Heart left ventricle (tissue), 16 donors: ENCODE data around the gene PLEKHA7. TPM values are rescaled to one million over a fixed set of nuclear protein-coding genes. Genes with fewer than 3 reads are reported as not detected.
A peak's percentile ranks its signal among the peaks of the same experiment; 100 is the strongest.

Experiments
- ATAC-seq, 4 donors: fragments of 200-7000 bp; cut with Tn5 transposase; one replicate each; pipeline ENCODE4 v1.9.1; 2020 to 2022; ENCODE audit warnings: moderate library complexity in 4 of 4, mild to moderate bottlenecking in 3 of 4, moderate number of reproducible peaks in 1 of 4
- DNase-seq, 5 donors: peaks; one replicate each; pipeline ENCODE4 v3.0.0-alpha.2; 2020
- H3K27ac ChIP-seq, 12 donors: fragments of 200-600 bp; sonication (generic) in 4 of 12; one replicate each; pipeline versions ENCODE4 v1.5.0 to v1.8.0; 2016 to 2022; ENCODE audit warnings: mild to moderate bottlenecking in 2 of 12
- H3K27me3 ChIP-seq, 9 donors: fragments of 200-600 bp; sonication (generic) in 2 of 9; one replicate each; pipeline versions ENCODE4 v1.5.1 to v1.8.0; 2016 to 2022; ENCODE audit warnings: mild to moderate bottlenecking in 3 of 9
- H3K36me3 ChIP-seq, 9 donors: fragments of 200-600 bp; sonication (generic) in 2 of 9; one replicate each; pipeline versions ENCODE4 v1.5.0 to v1.8.0; 2018 to 2022; ENCODE audit warnings: mild to moderate bottlenecking in 2 of 9
- H3K4me1 ChIP-seq, 12 donors: fragments of 200-600 bp; sonication (generic) in 4 of 12; one replicate each; pipeline versions ENCODE4 v1.5.0 to v1.8.0; 2016 to 2022; ENCODE audit warnings: mild to moderate bottlenecking in 3 of 12
- H3K4me3 ChIP-seq, 12 donors: fragments of 200-600 bp; sonication (generic) in 4 of 12; one replicate each; pipeline versions ENCODE4 v1.5.0 to v1.8.0; 2017 to 2022; ENCODE audit warnings: mild to moderate bottlenecking in 9 of 12, moderate library complexity in 4 of 12
- H3K9me3 ChIP-seq, 12 donors: fragments of 200-600 bp; sonication (generic) in 4 of 12; one replicate each; pipeline versions ENCODE4 v1.5.0 to v1.8.0; 2016 to 2022; ENCODE audit warnings: mild to moderate bottlenecking in 1 of 12
- CTCF ChIP-seq, 12 donors: fragments of 200-600 bp; sonication (generic) in 4 of 12; IDR thresholded peaks; one replicate each; pipeline versions ENCODE4 v1.5.0 to v1.8.0; 2018 to 2022; ENCODE audit warnings: antibody characterized with exemption in 12 of 12, mild to moderate bottlenecking in 5 of 12
- POLR2A ChIP-seq, 2 donors: fragments of 450-650 bp; IDR thresholded peaks; one replicate each; pipeline ENCODE4 v1.6.1; 2017; ENCODE audit warnings: antibody characterized with exemption in 2 of 2, mild to moderate bottlenecking in 2 of 2, moderate library complexity in 2 of 2
- WGBS, 4 donors: extraction: QIAGEN DNeasy Blood & Tissue Kit in 2 of 4; methylation state at CpG; one replicate each; pipeline versions ENCODE4 v1.1.5 to v1.1.7; 2013 to 2018; 5-methylcytosine and 5-hydroxymethylcytosine counted together
- intact Hi-C, 10 donors: fragments of 100-400 bp; cut with DNase I; formaldehyde crosslinking; loops; one replicate each; pipeline versions ENCODE4 v1.11.1 to v1.14.2; 2022
- polyA plus RNA-seq, 2 donors: library from polyadenylated mRNA; stranded (reverse); fragments of 200-250 nt; gene quantifications; one replicate each; pipeline ENCODE4 v1.2.3, GENCODE V29; 2013
- total RNA-seq, 9 donors: library from RNA; depleted of rRNA in 2 of 9; stranded (reverse); fragments of >200 nt in 2 of 9; fragmentation: NEBNext Ultra II Directional in 3 of 9; extraction: Animal tissue kit (Norgen Biotek cat#: 25700) in 3 of 9; gene quantifications; one replicate each; pipeline versions ENCODE4 v1.1.0 to v1.2.4, GENCODE V29; 2016 to 2023
- donor health status: ischemic (EF 13 %, LVEDD 7.1; RV severe dilation, severe dysfunction).
- donor health status: healthy with polysubstance abuse.
- donor health status: DM: no; HTN: yes; CAD: no.
- donor health status: DM: no; HTN: no; CAD: no.
- donor health status: ischemic (EF 25% LVEDD 6.9; RV normal size, moderate dysfunction).
- donor health status: ischemic (EF 25% LVEDD 5.7; RV mildly dilated, moderate dysfunction).
- donor health status: healthy.
- donor health status: DM: yes; HTN: yes; CAD: no.
- donor health status: ischemic (EF 35%, LVEDD 5.7; RV mildly dilated, moderate dysfunction).
- donor health status: nonischemic (EF 11% LVEDD 7.7; RV severe dilation, severe dysfunction).
- donor health status: DM: yes; HTN: yes; CAD: no.
- donor health status: PGD.
- donor health status: ischemic (EF 29% LVEDD 5.4; RV normal size, mild dysfunction).
- donor health status: nonischemic (EF 23%, LVEDD 6.1; RV moderate dilation, normal function).

Gene PLEKHA7
- total and polyA plus RNA-seq, 11 donors, result 13.1 to 57.5 (median 23.5) TPM

- H3K27ac ChIP-seq, result peak overlapping the region in 1 of 12 donors; percentile 30
Measured at GRCh38 chr11:17014833-17015626, 816 bp upstream of the PLEKHA7 start.

GRCh38 chr11:17013548-17014320 lies 480 bp downstream of the PLEKHA7 start:
- Histone ChIP-seq H3K36me3 (no peaks in the 10 kb centered on the region), H3K4me1 (peaks cover 0 to 21% (median 4%) of the 10 kb centered on the region in 12 donors), H3K9me3 (no peaks in the 10 kb centered on the region), H3K27ac (peak overlapping the region in 6 of 12 donors; percentile 25 to 54 (median 33)), H3K27me3 (peaks cover 0 to 39% (median 0%) of the 10 kb centered on the region in 9 donors), H3K4me3 (peak overlapping the region; percentile 58 to 89 (median 72))
- peak in 3 of 4 donors; percentile 21 to 45 (median 42) for ATAC-seq
- no peak for DNase-seq
- intact Hi-C loops, result no loop called here
- TF ChIP-seq POLR2A (IDR thresholded peaks at IDR 0.05), result no peak
- TF ChIP-seq CTCF (IDR thresholded peaks at IDR 0.05), result no peak
- 0 to 1% (median 0%) methylated on average over 14 to 85 of the region's 85 CpGs for WGBS, 4 donors

More at GRCh38 chr11:17014833-17015626, 816 bp upstream of the PLEKHA7 start:
- ATAC-seq, result peak in 2 of 4 donors; percentile 20 to 31
- Histone ChIP-seq H3K27me3 (peaks cover 0 to 39% (median 0%) of the 10 kb centered on the region in 9 donors), H3K4me1 (peaks cover 0 to 21% (median 4%) of the 10 kb centered on the region in 12 donors), H3K36me3 (no peaks in the 10 kb centered on the region), H3K9me3 (no peaks in the 10 kb centered on the region), H3K4me3 (peak overlapping the region; percentile 29 to 89 (median 72))
- intact Hi-C loops, result no loop called here
- peak in 1 of 5 donors; percentile 16 for DNase-seq
- 15 to 29% (median 18%) methylated on average over 16 to 25 of the region's 25 CpGs for WGBS, 4 donors
- TF ChIP-seq POLR2A (IDR thresholded peaks at IDR 0.05) (no peak), CTCF (IDR thresholded peaks at IDR 0.05) (peak in 11 of 12 donors; percentile 19 to 51 (median 31))

GRCh38 chr11:17012712-17013547 lies 1.3 kb downstream of the PLEKHA7 start:
- Histone ChIP-seq H3K36me3 (no peaks in the 10 kb centered on the region), H3K4me1 (peaks cover 0 to 21% (median 4%) of the 10 kb centered on the region in 12 donors), H3K27me3 (peaks cover 0 to 39% (median 0%) of the 10 kb centered on the region in 9 donors), H3K27ac (peak overlapping the region in 7 of 12 donors; percentile 10 to 54 (median 28)), H3K9me3 (no peaks in the 10 kb centered on the region), H3K4me3 (peak overlapping the region; percentile 58 to 89 (median 72))
- WGBS, 4 donors, result 15 to 36% (median 19%) methylated on average over 15 to 38 of the region's 38 CpGs
- intact Hi-C loops, result no loop called here
- no peak for TF ChIP-seq CTCF (IDR thresholded peaks at IDR 0.05)
- TF ChIP-seq POLR2A (IDR thresholded peaks at IDR 0.05), result no peak
- ATAC-seq (peak; percentile 66 to 87 (median 78)), DNase-seq (peak in 4 of 5 donors; percentile 43 to 71 (median 49))
